Keratinocyte (primary cell): ENCODE data around the gene MS4A18. TPM values are rescaled to one million over a fixed set of nuclear protein-coding genes. Genes with fewer than 3 reads are reported as not detected.

ENCODE experiments used
- DNase-seq: peaks from one replicate; pipeline ENCODE4 v3.0.0-alpha.2; 2011; ENCODE audit warnings: low read depth, missing footprints, low spot score
- FAIRE-seq: peaks from 2 replicates; lab custom pipeline; 2011; peaks lifted over from hg19 to GRCh38; lab: Jason Lieb, UNC
- H2AFZ ChIP-seq: 2 replicates; pipeline ENCODE4 v1.6.0; 2012; ENCODE audit warnings: low read length, control low read depth, inconsistent platforms; ENCODE audit not compliant: control insufficient read depth
- H3K27ac ChIP-seq: 2 replicates; pipeline ENCODE4 v1.5.1; 2011; ENCODE audit warnings: low read length; ENCODE audit not compliant: control insufficient read depth, insufficient read depth
- H3K27me3 ChIP-seq: 3 replicates; pipeline ENCODE4 v1.6.0; 2011; ENCODE audit warnings: low read length; ENCODE audit not compliant: control insufficient read depth, insufficient read depth; ENCODE audit errors: extremely low read depth
- H3K36me3 ChIP-seq, 2 experiments: 2 replicates in 1 of 2; 3 replicates in 1 of 2; pipeline ENCODE4 v1.5.1; 2011; ENCODE audit warnings: low read length in 2 of 2, mild to moderate bottlenecking in 1 of 2; ENCODE audit not compliant: control insufficient read depth in 2 of 2, insufficient read depth in 2 of 2; ENCODE audit errors: extremely low read depth in 1 of 2
- H3K4me1 ChIP-seq: 3 replicates; pipeline ENCODE4 v1.5.1; 2011; ENCODE audit warnings: low read length; ENCODE audit not compliant: control insufficient read depth, insufficient read depth; ENCODE audit errors: extremely low read depth
- H3K4me2 ChIP-seq: 3 replicates; pipeline ENCODE4 v1.6.0; 2011; ENCODE audit warnings: low read depth, low read length; ENCODE audit not compliant: control insufficient read depth, insufficient read depth; ENCODE audit errors: extremely low read depth
- H3K4me3 ChIP-seq, 3 experiments: fragments of 200-600 bp in 1 of 3; sonication (generic) in 1 of 3; 2 replicates in 2 of 3; 3 replicates in 1 of 3; pipeline ENCODE4 v1.5.1; 2011 to 2016; ENCODE audit warnings: low read length in 3 of 3, mild to moderate bottlenecking in 3 of 3, control low read depth in 2 of 3, inconsistent platforms in 1 of 3, low read depth in 1 of 3, mixed read lengths in 1 of 3, mixed run types in 1 of 3, moderate library complexity in 1 of 3; ENCODE audit not compliant: control insufficient read depth in 2 of 3, insufficient read depth in 2 of 3; ENCODE audit errors: extremely low read depth in 1 of 3
- H3K79me2 ChIP-seq: 2 replicates; pipeline ENCODE4 v1.6.0; 2012; ENCODE audit warnings: low read length; ENCODE audit not compliant: control insufficient read depth, insufficient read depth
- H3K9ac ChIP-seq: 3 replicates; pipeline ENCODE4 v1.6.0; 2011; ENCODE audit warnings: low read length; ENCODE audit not compliant: control insufficient read depth, insufficient read depth; ENCODE audit errors: extremely low read depth
- H3K9me1 ChIP-seq: 3 replicates; pipeline ENCODE4 v1.6.0; 2011; ENCODE audit warnings: low read length; ENCODE audit not compliant: control insufficient read depth, insufficient read depth; ENCODE audit errors: extremely low read depth
- H3K9me3 ChIP-seq: 2 replicates; pipeline ENCODE4 v1.5.1; 2012; ENCODE audit warnings: low read depth, low read length; ENCODE audit not compliant: control insufficient read depth
- H4K20me1 ChIP-seq: 3 replicates; pipeline ENCODE4 v1.6.0; 2011; ENCODE audit warnings: low read length; ENCODE audit not compliant: control insufficient read depth, insufficient read depth; ENCODE audit errors: extremely low read depth
- CTCF ChIP-seq, 3 experiments: IDR thresholded peaks in 1 of 3; conservative IDR thresholded peaks in 1 of 3; optimal IDR thresholded peaks in 1 of 3; 2 replicates in 2 of 3; 3 replicates in 1 of 3; pipeline versions ENCODE3 to v1.5.1; 2011; ENCODE audit warnings: low read length in 3 of 3, mild to moderate bottlenecking in 3 of 3, moderate library complexity in 2 of 3, control low read depth in 1 of 3, inconsistent platforms in 1 of 3; ENCODE audit not compliant: insufficient read depth in 2 of 3; ENCODE audit errors: extremely low read depth in 1 of 3
- EZH2 ChIP-seq: IDR thresholded peaks from one replicate; pipeline ENCODE4 v1.6.1; 2012; ENCODE audit warnings: inconsistent platforms, mild to moderate bottlenecking, low read length, moderate library complexity
- dilution Hi-C: fragments of 300-500 bp; cut with MboI; formaldehyde crosslinking; loops from one replicate; pipeline ENCODE4 v1.7.0; 2020; ENCODE audit warnings: low sequenced_read_pairs; ENCODE audit not compliant: extremely low pct_ligation_motif_present
- polyA plus RNA-seq, 5 experiments: library from polyadenylated mRNA; depleted of rRNA in 3 of 5; stranded (reverse) in 3 of 5; stranded (forward) in 1 of 5; unstranded in 1 of 5; fragments of >200 nt; gene quantifications; 1 replicate in 1 of 5; 2 replicates in 3 of 5; 3 replicates in 1 of 5; pipeline versions ENCODE4 v1.2.1 to v1.2.3, GENCODE V29; 2011 to 2012; ENCODE audit warnings: missing spikeins in 2 of 5, low read depth in 1 of 5, low replicate concordance in 1 of 5

MS4A18 gene
- polyA plus RNA-seq, 1 donor (not counting 4 experiments of a cell fraction or from before 2014, with no cell fraction given): not detected

GRCh38 chr11:60739114-60739513 is 14.6 kb downstream of the MS4A18 start:
- Histone ChIP-seq H3K9me3 (no peaks in the 10 kb centered on the region), H3K9me1 (no peaks in the 10 kb centered on the region), H3K9ac (no peak overlapping the region), H3K4me1 (no peaks in the 10 kb centered on the region), H4K20me1 (no peaks in the 10 kb centered on the region), H3K79me2 (no peaks in the 10 kb centered on the region), H3K4me3 (no peak overlapping the region), H3K4me2 (no peak overlapping the region), H2AFZ (no peak overlapping the region), H3K36me3 (no peaks in the 10 kb centered on the region), H3K27me3 (no peaks in the 10 kb centered on the region), H3K27ac (no peak overlapping the region)
- DNase-seq: no peak
- no peak for TF ChIP-seq CTCF (optimal IDR thresholded peaks at IDR 0.05 in 1 of 3, IDR thresholded peaks at IDR 0.05 in 1 of 3, conservative IDR thresholded peaks at IDR 0.05 in 1 of 3; ENCODE audit: extremely low read depth in 1 of 3, insufficient read depth in 2 of 3, low read length in 3 of 3)
- no peak for TF ChIP-seq EZH2
- FAIRE-seq: no peak
- dilution Hi-C loops: no loop called here

DNA sequence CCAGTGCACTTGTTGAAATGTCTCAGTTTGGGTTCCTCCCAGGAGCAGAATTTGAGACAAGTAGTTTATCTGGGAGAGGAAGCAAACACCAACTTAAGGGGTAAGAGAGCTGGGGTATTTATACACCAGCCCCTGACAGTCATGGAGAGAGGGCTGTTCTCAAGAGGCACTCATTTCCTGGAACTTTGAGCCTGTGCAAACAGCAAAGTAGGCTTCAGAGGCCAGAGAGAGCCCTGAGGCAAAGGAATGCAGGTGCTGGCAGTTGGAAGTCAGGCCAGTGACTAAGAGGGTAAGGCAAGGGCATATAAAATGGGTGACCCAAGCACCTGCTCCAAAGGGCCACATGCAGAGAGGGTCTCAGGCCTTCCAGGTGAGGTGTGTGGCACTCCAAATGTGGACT is 16.1 kb downstream of the MS4A18 start:
- no peak overlapping the region for H3K4me3 ChIP-seq
- H4K20me1 ChIP-seq: no peaks in the 10 kb centered on the region
- no peak overlapping the region for H3K9ac ChIP-seq
- dilution Hi-C loops: no loop called here
- H2AFZ ChIP-seq: no peak overlapping the region
- no peaks in the 10 kb centered on the region for H3K36me3 ChIP-seq
- no peak overlapping the region for H3K4me2 ChIP-seq
- H3K4me1 ChIP-seq: no peaks in the 10 kb centered on the region
- no peaks in the 10 kb centered on the region for H3K9me1 ChIP-seq
- H3K9me3 ChIP-seq: no peaks in the 10 kb centered on the region
- no peaks in the 10 kb centered on the region for H3K27me3 ChIP-seq
- H3K79me2 ChIP-seq: no peaks in the 10 kb centered on the region
- H3K27ac ChIP-seq: no peak overlapping the region
- no peak for TF ChIP-seq EZH2
- no peak for TF ChIP-seq CTCF (optimal IDR thresholded peaks at IDR 0.05 in 1 of 3, IDR thresholded peaks at IDR 0.05 in 1 of 3, conservative IDR thresholded peaks at IDR 0.05 in 1 of 3; ENCODE audit: extremely low read depth in 1 of 3, insufficient read depth in 2 of 3, low read length in 3 of 3)
- no peak for FAIRE-seq
- no peak for DNase-seq
